GM12872 (cell line): ENCODE measurements around the gene TRIM67.

Experiments used
- TF ChIP-seq, protein P1 (sequence below): IDR thresholded peaks from 3 replicates; pipeline ENCODE4 v1.5.1; 2011; ENCODE audit warnings: low read depth, mild to moderate bottlenecking, low read length, moderate library complexity; ENCODE audit not compliant: insufficient read depth

TRIM67 gene

DNA sequence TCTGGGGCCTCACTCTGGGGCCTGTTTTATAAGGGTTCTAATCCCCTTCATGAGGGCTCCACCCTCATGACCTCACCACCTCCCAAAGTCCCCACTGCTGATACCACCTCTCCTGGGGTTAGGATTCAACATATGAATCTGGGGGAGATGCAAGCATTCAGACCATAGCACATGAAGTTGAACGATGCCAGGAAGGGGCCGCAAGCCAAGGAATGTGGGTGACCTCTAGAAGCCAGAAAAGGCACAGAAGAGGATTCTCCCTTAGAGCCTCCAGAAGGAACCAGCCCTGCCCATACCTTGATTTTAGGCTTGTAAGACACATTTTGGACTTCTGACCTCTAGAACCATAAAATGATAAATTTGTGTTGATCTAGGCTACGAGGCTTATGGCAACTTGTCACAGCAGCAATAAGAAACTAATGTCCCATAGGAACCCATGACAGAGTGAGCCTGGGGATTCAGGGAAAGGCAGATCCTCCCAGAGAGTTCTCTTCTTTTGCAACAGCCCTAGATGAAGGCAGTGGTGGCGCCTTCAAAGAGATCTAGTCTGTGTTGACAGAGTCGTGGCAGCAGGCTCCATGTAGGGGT is 27.9 kb downstream of the TRIM67 start:
- TF ChIP-seq, protein P1, sequence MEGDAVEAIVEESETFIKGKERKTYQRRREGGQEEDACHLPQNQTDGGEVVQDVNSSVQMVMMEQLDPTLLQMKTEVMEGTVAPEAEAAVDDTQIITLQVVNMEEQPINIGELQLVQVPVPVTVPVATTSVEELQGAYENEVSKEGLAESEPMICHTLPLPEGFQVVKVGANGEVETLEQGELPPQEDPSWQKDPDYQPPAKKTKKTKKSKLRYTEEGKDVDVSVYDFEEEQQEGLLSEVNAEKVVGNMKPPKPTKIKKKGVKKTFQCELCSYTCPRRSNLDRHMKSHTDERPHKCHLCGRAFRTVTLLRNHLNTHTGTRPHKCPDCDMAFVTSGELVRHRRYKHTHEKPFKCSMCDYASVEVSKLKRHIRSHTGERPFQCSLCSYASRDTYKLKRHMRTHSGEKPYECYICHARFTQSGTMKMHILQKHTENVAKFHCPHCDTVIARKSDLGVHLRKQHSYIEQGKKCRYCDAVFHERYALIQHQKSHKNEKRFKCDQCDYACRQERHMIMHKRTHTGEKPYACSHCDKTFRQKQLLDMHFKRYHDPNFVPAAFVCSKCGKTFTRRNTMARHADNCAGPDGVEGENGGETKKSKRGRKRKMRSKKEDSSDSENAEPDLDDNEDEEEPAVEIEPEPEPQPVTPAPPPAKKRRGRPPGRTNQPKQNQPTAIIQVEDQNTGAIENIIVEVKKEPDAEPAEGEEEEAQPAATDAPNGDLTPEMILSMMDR: no peak

DNA sequence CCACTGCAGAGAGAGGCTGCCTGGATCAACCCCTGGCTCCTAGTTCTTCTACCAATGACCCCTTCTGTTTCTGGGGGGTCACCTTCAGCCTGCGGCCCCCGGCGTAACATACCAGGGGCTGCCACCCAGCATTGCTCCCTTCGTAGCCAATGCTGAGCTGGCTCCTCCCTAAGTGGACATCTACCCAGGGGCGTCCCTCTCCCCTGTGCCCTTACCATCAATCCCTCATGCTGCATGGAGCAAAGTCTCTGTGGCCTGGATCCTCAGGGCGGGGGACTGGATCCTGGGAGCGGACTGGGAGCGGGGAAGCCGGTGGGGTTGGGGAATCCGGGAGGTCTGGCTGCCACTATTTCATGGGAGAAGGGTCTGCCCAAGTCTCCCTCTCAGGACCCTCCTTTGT is 28.6 kb downstream of the TRIM67 start:
- TF ChIP-seq, protein P1: no peak

- TF ChIP-seq, protein P1: no peak
Observed at GRCh38 chr1:231192620-231193163, 30.8 kb downstream of the TRIM67 start.

DNA sequence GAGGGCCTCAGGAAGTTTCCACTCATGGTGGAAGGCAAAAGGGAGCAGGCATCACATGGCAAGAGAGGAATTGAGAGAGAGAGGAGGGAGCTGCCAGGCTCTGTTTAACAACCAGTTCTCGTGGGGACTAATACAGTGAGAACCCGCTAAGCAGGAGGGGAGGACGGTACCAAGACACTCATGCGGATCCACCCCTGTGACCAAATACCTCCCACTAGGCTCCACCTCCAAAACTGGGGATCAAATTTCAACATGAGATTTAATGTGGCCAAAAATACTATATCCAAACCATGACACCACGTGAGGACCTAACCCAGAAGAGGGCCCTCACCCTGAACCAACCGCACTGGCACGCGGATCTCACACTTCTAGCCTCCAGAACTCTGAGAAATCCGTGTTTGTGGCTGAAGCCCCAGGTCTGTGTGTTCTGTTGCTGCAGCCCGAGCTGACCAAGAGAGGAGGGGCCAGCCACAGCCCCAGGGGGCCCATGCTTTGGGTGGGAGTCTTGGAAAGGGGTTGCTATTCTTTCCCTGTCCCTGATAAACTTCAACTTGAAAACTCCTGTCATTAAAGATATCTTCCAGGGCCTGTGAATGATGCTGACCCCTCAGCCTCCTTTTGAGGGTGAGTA is 32.0 kb downstream of the TRIM67 start:
- TF ChIP-seq, protein P1: no peak

DNA sequence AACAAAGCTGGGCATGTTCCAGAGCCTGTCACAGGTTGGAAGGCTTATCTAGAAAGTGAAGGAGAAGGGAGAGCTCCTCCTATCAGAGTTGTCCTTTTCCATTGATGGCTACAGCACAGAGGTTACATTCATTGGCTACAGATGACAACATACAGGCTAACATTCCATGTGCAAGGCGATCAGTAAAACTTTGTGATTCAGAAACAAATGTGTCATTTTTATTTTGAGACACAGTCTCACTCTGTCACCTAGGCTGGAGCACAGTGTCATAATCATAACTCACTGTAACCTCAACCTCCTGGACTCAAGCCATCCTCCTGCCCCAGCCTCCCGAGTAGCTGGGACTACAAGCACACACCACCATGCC is 32.6 kb downstream of the TRIM67 start:
- TF ChIP-seq, protein P1: no peak

DNA sequence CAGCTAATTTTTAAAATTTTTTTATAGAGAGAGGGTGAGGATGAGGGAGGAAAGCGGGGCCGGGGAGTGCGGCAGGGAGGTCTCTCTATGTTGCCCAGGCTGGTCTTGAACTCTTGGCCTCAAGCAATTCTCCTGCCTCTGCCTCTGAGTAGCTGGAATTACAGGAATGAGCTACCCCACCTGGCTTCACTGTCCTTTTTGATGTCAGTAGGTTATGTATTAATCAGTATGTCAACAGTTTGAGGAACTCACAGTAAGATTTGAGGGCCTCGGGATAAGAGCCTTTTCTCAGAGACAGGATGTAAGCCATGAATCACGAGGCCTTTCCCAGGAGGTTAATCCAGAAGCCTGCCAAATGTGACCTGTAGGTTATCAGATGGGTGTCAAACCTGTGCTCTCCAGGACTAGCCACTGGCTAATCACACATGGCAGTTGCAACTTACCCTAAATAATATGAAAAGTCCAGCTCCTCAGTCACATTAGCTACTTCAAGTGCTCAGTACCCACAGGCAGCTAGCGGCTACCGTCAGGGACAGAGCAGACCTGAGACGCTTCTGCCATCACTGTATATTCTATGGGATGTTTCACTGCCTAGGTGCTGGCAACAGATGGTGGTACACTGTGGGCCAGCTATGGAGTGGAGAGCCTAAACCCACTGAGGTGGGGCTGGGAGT is 33.1 kb downstream of the TRIM67 start:
- TF ChIP-seq, protein P1: no peak

- TF ChIP-seq, protein P1: no peak
Observed at GRCh38 chr1:231196307-231196706, 34.4 kb downstream of the TRIM67 start.
